HG03354 (cell line): Measurements from ENCODE around the gene CD46.

Experiments used
- ATAC-seq: cut with Tn5 transposase; IDR thresholded peaks from one replicate; pipeline ENCODE4 v1.9.1; 2021; ENCODE audit warnings: mild to moderate bottlenecking; ENCODE audit not compliant: unreplicated experiment, poor library complexity, severe bottlenecking

CD46 gene

DNA sequence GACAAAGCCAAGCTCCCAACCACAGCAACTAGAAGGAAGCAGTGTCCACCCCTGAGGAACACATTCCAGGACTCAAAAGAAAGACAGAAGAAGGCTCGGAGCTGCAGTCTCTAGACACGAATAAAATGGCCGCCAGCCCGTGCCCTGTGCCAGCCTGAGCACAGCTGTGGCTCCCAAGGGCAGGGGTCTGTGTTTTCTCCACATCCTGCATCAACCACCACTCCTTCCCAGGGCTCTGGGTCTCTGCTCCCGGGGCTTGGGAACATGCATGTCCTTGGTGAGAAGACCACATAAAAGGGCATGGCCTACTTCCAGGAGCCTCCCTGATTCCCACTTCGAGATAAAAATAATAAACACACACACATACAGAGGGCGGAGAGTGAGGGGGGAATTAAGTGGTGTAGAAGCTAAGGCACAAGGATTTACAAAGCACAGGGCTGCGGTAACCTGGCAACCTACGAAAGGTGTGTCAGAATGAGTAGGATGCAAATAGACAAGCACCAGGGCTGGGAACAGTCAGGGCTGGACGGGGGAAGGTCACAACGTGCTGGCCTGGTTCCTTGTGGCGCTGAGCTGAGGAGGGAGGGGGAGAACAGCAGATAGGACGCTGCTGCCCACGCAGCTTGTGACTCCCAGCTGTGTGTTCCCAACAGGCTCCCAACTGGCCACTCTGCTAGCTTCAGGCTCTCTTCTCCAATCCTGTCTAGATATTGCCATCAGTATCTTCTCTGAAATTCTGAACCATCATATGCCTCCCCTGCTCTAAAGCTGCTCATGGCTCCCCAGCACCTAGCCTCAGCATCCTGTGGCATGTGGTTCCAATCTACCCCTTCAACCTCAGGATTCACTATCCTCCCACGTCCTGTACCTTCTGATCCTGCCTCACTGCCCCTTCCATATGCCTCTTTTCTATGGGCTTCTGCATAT, 86.6 kb downstream of the CD46 start:
- no peak for ATAC-seq

DNA sequence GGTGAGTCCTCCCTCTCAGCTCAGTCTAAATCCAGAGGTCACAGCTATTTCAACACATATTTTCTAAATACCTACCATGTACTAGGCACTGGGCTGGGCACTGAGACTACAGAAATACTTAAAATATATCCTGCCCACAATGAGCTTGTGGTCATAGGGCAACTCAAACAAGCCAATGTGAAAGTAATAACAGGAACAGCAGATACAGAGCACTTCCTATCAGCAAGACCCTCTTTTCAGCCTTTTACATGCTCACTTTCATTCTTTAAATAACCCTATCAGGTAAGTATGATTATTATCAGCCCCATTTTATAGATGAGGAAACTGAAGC, 87.2 kb downstream of the CD46 start:
- no peak for ATAC-seq

DNA sequence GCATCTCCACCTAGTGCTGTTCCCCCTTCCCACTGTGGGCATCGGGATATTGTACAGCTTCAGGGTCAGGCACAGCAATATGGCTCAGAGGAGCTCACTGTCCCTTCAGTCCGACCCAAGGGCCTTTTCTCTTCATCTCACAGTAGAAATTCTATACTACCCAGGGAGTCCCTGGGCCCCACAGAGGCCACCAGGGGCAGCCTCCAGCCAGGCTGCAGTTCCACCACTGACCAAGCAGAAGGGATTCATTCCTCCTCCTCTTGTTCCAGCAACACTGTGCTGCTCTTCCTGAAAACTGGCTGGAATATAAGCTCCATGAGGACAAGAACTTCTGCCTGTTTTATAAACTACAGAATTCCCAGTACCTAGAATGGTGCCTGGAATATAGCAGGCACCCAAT, 88.5 kb downstream of the CD46 start:
- ATAC-seq = no peak

DNA sequence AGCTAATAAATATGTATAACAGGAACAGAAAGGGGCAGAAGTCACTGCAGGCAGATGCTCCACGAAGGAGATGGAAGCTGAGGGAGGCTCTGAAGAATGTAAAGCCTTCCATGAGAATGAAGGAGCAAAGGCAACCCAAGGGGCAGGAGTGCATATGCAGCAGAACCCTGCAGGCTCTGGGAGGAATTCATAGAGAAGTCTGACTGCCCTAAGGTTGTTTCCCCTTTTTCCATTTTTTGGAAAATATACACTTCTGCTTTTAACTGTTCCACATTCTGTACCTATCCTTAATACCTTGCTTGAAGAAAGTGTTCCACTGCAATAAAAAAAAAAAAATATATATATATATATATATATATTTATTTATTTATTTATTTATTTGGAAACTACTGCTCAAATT, 89.4 kb downstream of the CD46 start:
- no peak for ATAC-seq

DNA sequence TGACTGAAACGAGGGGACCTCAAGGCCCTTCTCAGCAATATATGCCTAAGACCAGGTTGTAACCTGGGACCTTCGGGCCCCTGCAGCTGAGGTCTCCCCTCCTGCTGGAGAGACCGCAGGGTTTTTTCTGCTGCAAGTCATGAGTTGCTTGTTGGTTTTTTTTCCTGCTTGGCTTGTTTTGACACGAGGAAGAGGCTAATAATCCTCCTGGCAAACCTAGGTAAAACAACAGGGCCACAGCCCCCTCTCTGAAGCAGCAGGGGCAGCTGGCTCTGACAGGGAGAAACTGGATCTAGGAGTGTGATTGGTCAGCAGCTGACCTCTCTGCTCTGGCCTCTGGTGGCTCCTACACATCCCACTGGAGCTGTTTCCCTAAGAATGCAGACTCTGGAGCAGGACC, 90.0 kb downstream of the CD46 start:
- ATAC-seq = no peak

DNA sequence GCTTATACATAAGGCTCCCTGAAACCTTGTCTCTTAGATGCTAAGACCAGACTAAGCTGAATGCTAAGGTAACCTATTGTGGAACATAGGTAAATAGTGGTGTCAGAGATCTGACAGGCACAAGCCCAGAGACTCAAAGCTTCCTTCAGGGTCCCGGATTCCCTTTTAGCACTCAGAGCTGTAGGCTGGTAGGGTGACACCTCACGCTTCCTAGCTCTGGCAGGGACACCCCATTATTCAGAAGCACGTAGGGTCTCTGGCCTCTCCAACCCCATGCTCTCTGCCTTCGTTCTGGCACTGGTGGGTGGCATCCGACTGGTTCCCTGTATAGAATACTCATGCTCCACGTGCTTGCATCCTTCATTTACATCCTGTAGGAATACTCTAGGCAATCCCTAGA, 90.7 kb downstream of the CD46 start:
- ATAC-seq = no peak

DNA sequence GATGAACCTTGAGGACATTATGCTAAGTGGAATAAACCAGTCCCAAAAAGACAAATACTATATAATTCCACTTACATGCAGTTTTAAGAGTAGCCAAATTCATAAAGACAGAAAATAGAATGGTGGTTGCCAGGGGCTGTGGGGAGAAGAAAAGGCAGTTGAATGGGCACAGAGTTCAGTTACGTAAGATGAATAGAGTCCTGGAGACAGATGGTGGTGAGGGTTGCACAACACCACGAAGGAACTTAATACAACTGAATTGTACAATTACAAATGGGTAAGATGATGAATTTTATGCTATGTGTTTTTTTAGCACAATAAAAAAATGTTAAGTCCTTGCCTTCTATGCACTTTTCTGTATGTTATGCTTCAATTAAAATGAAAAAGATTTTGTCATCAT, 92.5 kb downstream of the CD46 start:
- ATAC-seq = no peak
